ENCODE data around the gene PTGFR. TPM values are rescaled to one million over a fixed set of nuclear protein-coding genes. Genes with fewer than 3 reads are reported as not detected.

Gene PTGFR
- total and polyA plus RNA-seq, 2 donors (not counting 1 experiment from before 2014, with no cell fraction given): not detected

DNA sequence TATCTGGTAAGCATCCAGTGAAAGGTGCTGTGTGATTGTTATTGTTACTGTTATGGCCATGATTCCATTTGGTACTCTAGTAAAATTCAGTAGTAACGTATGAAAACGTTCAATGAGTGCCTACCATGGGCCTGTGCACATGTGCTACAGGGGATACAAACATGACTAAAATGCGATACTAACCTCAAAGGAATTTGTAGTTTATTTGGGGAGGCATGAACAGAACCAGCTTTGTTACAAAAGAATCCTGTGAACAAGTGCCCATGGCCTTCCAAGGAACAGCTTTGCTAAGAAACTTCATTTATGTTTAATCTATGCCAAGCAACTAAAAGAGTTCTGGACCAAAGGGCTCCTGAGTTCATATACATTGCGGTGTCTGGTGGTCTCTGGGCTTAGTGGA, 28.7 kb downstream of the PTGFR start:
- no peaks in the 10 kb centered on the region for H3K4me1 ChIP-seq (ENCODE audit: control insufficient read depth in 2 of 2, insufficient read depth in 2 of 2, low read length in 2 of 2)
- no peak overlapping the region for H2AFZ ChIP-seq (ENCODE audit: insufficient read depth, low read depth, low read length, poor library complexity, severe bottlenecking)
- DNase-seq (no peak), ATAC-seq (ENCODE audit: low read depth) (no peak)
- H3K27me3 Mint-ChIP-seq: no peaks in the 10 kb centered on the region
- H3K27me3 ChIP-seq (replicated peaks in 1 of 4; ENCODE audit: control extremely low read depth in 1 of 4, control insufficient read depth in 3 of 4, insufficient read depth in 4 of 4, low read length in 3 of 4): no peaks in the 10 kb centered on the region
- no peak overlapping the region for H3K4me3 ChIP-seq (ENCODE audit: control extremely low read depth in 1 of 5, extremely low read depth in 1 of 5, insufficient read depth in 1 of 5, low read depth in 2 of 5, low read length in 4 of 5)
- no peak overlapping the region for H3K4me3 Mint-ChIP-seq
- H4K20me1 ChIP-seq (ENCODE audit: control insufficient read depth, insufficient read depth, low read length, poor library complexity, severe bottlenecking): no peaks in the 10 kb centered on the region
- TF ChIP-seq, protein P1, sequence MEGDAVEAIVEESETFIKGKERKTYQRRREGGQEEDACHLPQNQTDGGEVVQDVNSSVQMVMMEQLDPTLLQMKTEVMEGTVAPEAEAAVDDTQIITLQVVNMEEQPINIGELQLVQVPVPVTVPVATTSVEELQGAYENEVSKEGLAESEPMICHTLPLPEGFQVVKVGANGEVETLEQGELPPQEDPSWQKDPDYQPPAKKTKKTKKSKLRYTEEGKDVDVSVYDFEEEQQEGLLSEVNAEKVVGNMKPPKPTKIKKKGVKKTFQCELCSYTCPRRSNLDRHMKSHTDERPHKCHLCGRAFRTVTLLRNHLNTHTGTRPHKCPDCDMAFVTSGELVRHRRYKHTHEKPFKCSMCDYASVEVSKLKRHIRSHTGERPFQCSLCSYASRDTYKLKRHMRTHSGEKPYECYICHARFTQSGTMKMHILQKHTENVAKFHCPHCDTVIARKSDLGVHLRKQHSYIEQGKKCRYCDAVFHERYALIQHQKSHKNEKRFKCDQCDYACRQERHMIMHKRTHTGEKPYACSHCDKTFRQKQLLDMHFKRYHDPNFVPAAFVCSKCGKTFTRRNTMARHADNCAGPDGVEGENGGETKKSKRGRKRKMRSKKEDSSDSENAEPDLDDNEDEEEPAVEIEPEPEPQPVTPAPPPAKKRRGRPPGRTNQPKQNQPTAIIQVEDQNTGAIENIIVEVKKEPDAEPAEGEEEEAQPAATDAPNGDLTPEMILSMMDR (IDR thresholded peaks at IDR 0.05): no peak
- TF ChIP-seq EZH2 (IDR thresholded peaks at IDR 0.05; ENCODE audit: borderline replicate concordance, insufficient read depth, low read depth, low read length, poor library complexity, severe bottlenecking): no peak
- ChIA-PET POLR2A (no interaction called here), CTCF (no interaction called here)
- H3K9me3 Mint-ChIP-seq (ENCODE audit: insufficient read depth): no peaks in the 10 kb centered on the region
- H3K27ac Mint-ChIP-seq: no peak overlapping the region
- no peaks in the 10 kb centered on the region for H3K79me2 ChIP-seq (ENCODE audit: control insufficient read depth, insufficient read depth, low read length)
- no peak overlapping the region for H3K9ac ChIP-seq (ENCODE audit: low read length)
- H3K27ac ChIP-seq (ENCODE audit: low read length in 2 of 2): no peak overlapping the region
- no peaks in the 10 kb centered on the region for H3K4me1 Mint-ChIP-seq
- intact Hi-C loops (cut with micrococcal nuclease): no loop called here
- H3K4me2 ChIP-seq (replicated peaks; ENCODE audit: low read depth, low read length, poor library complexity, severe bottlenecking): no peak overlapping the region
- no peaks in the 10 kb centered on the region for H3K36me3 ChIP-seq (replicated peaks in 1 of 2; ENCODE audit: control extremely low read depth in 1 of 2, control insufficient read depth in 1 of 2, extremely low read depth in 1 of 2, insufficient read depth in 2 of 2, low read length in 1 of 2)
- H3K9me3 ChIP-seq (ENCODE audit: control extremely low read depth in 1 of 3, control insufficient read depth in 2 of 3, insufficient read depth in 1 of 3, low read length in 2 of 3): no peaks in the 10 kb centered on the region
- WGBS (ENCODE audit: insufficient coverage): 93% methylated on average over 3 of the region's 4 CpGs

DNA sequence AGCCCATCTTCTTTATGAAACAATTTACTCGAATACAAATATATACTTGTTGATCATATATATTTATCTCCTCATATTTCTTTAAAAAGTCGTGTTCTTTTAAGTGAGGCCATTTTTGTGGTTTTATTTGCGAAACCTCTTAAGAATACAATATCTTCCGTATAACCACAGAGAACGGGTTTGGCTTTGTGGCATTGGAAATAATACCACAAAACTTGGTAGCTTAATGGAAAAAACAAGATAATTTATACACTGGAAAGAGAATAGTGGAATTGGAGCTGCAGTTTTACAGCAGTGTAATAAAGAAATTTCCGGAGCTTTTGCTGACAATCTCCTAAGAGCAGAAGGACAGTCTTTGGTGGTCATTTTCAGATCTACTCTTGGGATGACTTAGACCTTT, 29.4 kb downstream of the PTGFR start:
- Histone ChIP-seq H2AFZ (ENCODE audit: insufficient read depth, low read depth, low read length, poor library complexity, severe bottlenecking) (no peak overlapping the region), H3K4me1 (ENCODE audit: control insufficient read depth in 2 of 2, insufficient read depth in 2 of 2, low read length in 2 of 2) (no peaks in the 10 kb centered on the region), H3K27ac (ENCODE audit: low read length in 2 of 2) (no peak overlapping the region), H3K4me3 (ENCODE audit: control extremely low read depth in 1 of 5, extremely low read depth in 1 of 5, insufficient read depth in 1 of 5, low read depth in 2 of 5, low read length in 4 of 5) (no peak overlapping the region), H3K9me3 (ENCODE audit: control extremely low read depth in 1 of 3, control insufficient read depth in 2 of 3, insufficient read depth in 1 of 3, low read length in 2 of 3) (no peaks in the 10 kb centered on the region), H3K27me3 (replicated peaks in 1 of 4; ENCODE audit: control extremely low read depth in 1 of 4, control insufficient read depth in 3 of 4, insufficient read depth in 4 of 4, low read length in 3 of 4) (no peaks in the 10 kb centered on the region), H3K79me2 (ENCODE audit: control insufficient read depth, insufficient read depth, low read length) (no peaks in the 10 kb centered on the region), H3K9ac (ENCODE audit: low read length) (no peak overlapping the region), H3K36me3 (replicated peaks in 1 of 2; ENCODE audit: control extremely low read depth in 1 of 2, control insufficient read depth in 1 of 2, extremely low read depth in 1 of 2, insufficient read depth in 2 of 2, low read length in 1 of 2) (no peaks in the 10 kb centered on the region), H3K4me2 (replicated peaks; ENCODE audit: low read depth, low read length, poor library complexity, severe bottlenecking) (no peak overlapping the region), H4K20me1 (ENCODE audit: control insufficient read depth, insufficient read depth, low read length, poor library complexity, severe bottlenecking) (no peaks in the 10 kb centered on the region)
- H3K27me3 Mint-ChIP-seq: no peaks in the 10 kb centered on the region
- POLR2A ChIA-PET: no interaction called here
- no peak for ATAC-seq (ENCODE audit: low read depth)
- no peaks in the 10 kb centered on the region for H3K9me3 Mint-ChIP-seq (ENCODE audit: insufficient read depth)
- CTCF ChIA-PET: no interaction called here
- H3K4me1 Mint-ChIP-seq: no peaks in the 10 kb centered on the region
- WGBS (ENCODE audit: insufficient coverage): 100% methylated on average over 1 of the region's 6 CpGs
- no peak overlapping the region for H3K27ac Mint-ChIP-seq
- TF ChIP-seq EZH2 (IDR thresholded peaks at IDR 0.05; ENCODE audit: borderline replicate concordance, insufficient read depth, low read depth, low read length, poor library complexity, severe bottlenecking): no peak
- TF ChIP-seq, protein P1 (IDR thresholded peaks at IDR 0.05): no peak
- intact Hi-C loops (cut with micrococcal nuclease): no loop called here
- DNase-seq: no peak
- no peak overlapping the region for H3K4me3 Mint-ChIP-seq

Measured in B cell (primary cell).